H9 (cell line): ENCODE results near the gene ADGRB3. TPM values are rescaled to one million over a fixed set of nuclear protein-coding genes. Genes with fewer than 3 reads are reported as not detected.

Experiments
- DNase-seq: peaks from one replicate; pipeline ENCODE4 v3.0.0-alpha.2; 2017
- H2AFZ ChIP-seq: one replicate; pipeline ENCODE4 v1.6.1; 2013; ENCODE audit warnings: mild to moderate bottlenecking, low read length, control low read depth, moderate library complexity
- H2AK5ac ChIP-seq: 2 replicates; pipeline ENCODE4 v1.6.1; 2013; ENCODE audit warnings: low read length, control low read depth, mixed read lengths; ENCODE audit not compliant: insufficient read length
- H2BK120ac ChIP-seq: one replicate; pipeline ENCODE4 v1.6.1; 2013; ENCODE audit warnings: low read depth, mild to moderate bottlenecking, low read length, control low read depth, inconsistent platforms; ENCODE audit not compliant: poor library complexity, severe bottlenecking
- H2BK12ac ChIP-seq: 2 replicates; pipeline ENCODE4 v1.6.1; 2013; ENCODE audit warnings: low read length, control low read depth, mixed read lengths, low read depth; ENCODE audit not compliant: insufficient read length
- H2BK15ac ChIP-seq: 2 replicates; pipeline ENCODE4 v1.6.1; 2013; ENCODE audit warnings: low read depth, low read length, control low read depth
- H2BK20ac ChIP-seq: one replicate; pipeline ENCODE4 v1.6.1; 2013; ENCODE audit warnings: low read depth, mild to moderate bottlenecking, low read length, control low read depth, inconsistent platforms; ENCODE audit not compliant: poor library complexity, severe bottlenecking
- H2BK5ac ChIP-seq: 2 replicates; pipeline ENCODE4 v1.6.1; 2013; ENCODE audit warnings: low read length, control low read depth, mixed read lengths; ENCODE audit not compliant: insufficient read length
- H3K14ac ChIP-seq: 2 replicates; pipeline ENCODE4 v1.6.1; 2013; ENCODE audit warnings: low read length, control low read depth; ENCODE audit not compliant: insufficient read depth
- H3K18ac ChIP-seq: 2 replicates; pipeline ENCODE4 v1.6.1; 2013; ENCODE audit warnings: low read depth, mild to moderate bottlenecking, mixed read lengths, low read length, control low read depth; ENCODE audit not compliant: insufficient read length
- H3K23ac ChIP-seq: 2 replicates; pipeline ENCODE4 v1.6.1; 2013; ENCODE audit warnings: low read length, control low read depth, mixed read lengths, low read depth; ENCODE audit not compliant: insufficient read length
- H3K23me2 ChIP-seq: 2 replicates; pipeline ENCODE4 v1.6.1; 2013; ENCODE audit warnings: low read depth, mild to moderate bottlenecking, mixed read lengths, low read length, control low read depth; ENCODE audit not compliant: insufficient read length, poor library complexity, severe bottlenecking
- H3K27ac ChIP-seq: 2 replicates; pipeline ENCODE4 v1.5.1; 2013; ENCODE audit warnings: low read length, control low read depth, mixed read lengths, low read depth; ENCODE audit not compliant: insufficient read length
- H3K27me3 ChIP-seq: 2 replicates; pipeline ENCODE4 v1.6.1; 2013; ENCODE audit warnings: low read length, control low read depth, inconsistent platforms; ENCODE audit not compliant: insufficient read depth
- H3K4ac ChIP-seq: 2 replicates; pipeline ENCODE4 v1.6.1; 2013; ENCODE audit warnings: low read depth, mild to moderate bottlenecking, control low read depth, inconsistent platforms, low read length, moderate library complexity
- H3K4me1 ChIP-seq: 2 replicates; pipeline ENCODE4 v1.6.1; 2013; ENCODE audit warnings: low read length, control low read depth, inconsistent platforms; ENCODE audit not compliant: insufficient read depth
- H3K4me2 ChIP-seq: 2 replicates; pipeline ENCODE4 v1.6.1; 2013; ENCODE audit warnings: low read length, control low read depth, mixed read lengths; ENCODE audit not compliant: insufficient read length, insufficient read depth
- H3K56ac ChIP-seq: 2 replicates; pipeline ENCODE4 v1.6.1; 2013; ENCODE audit warnings: low read depth, mild to moderate bottlenecking, mixed read lengths, low read length, control low read depth; ENCODE audit not compliant: insufficient read length
- H3K79me1 ChIP-seq: 2 replicates; pipeline ENCODE4 v1.6.1; 2013; ENCODE audit warnings: low read depth, mild to moderate bottlenecking, moderate library complexity, low read length, control low read depth, inconsistent platforms; ENCODE audit not compliant: insufficient read depth, poor library complexity, severe bottlenecking
- H3K79me2 ChIP-seq: 2 replicates; pipeline ENCODE4 v1.6.1; 2013; ENCODE audit warnings: low read length, control low read depth, inconsistent platforms; ENCODE audit not compliant: insufficient read depth
- H3K9ac ChIP-seq: 2 replicates; pipeline ENCODE4 v1.6.1; 2013; ENCODE audit warnings: low read length, control low read depth, mixed read lengths; ENCODE audit not compliant: insufficient read length; ENCODE audit errors: extremely low read depth
- H3K9me3 ChIP-seq: one replicate; pipeline ENCODE4 v1.6.1; 2013; ENCODE audit warnings: low read depth, low read length, inconsistent platforms; ENCODE audit not compliant: control insufficient read depth
- H3T11ph ChIP-seq: one replicate; pipeline ENCODE4 v1.6.1; 2013; ENCODE audit warnings: mild to moderate bottlenecking, low read length, control low read depth, inconsistent platforms
- H4K20me1 ChIP-seq: one replicate; pipeline ENCODE4 v1.6.1; 2013; ENCODE audit not compliant: control insufficient read depth, insufficient read length, insufficient read depth
- H4K5ac ChIP-seq: 2 replicates; pipeline ENCODE4 v1.6.1; 2013; ENCODE audit warnings: low read depth, mild to moderate bottlenecking, mixed read lengths, low read length, control low read depth; ENCODE audit not compliant: insufficient read length
- H4K8ac ChIP-seq: replicated peaks from 2 replicates; pipeline ENCODE4 v1.6.1; 2013; ENCODE audit warnings: low read length, control low read depth, mixed read lengths, low read depth; ENCODE audit not compliant: insufficient read length
- H4K91ac ChIP-seq: 2 replicates; pipeline ENCODE4 v1.6.1; 2013; ENCODE audit warnings: low read depth, mild to moderate bottlenecking, moderate library complexity, mixed read lengths, low read length, control low read depth; ENCODE audit not compliant: insufficient read length
- H3K27ac Mint-ChIP-seq, 3 experiments: 2 replicates in 2 of 3; 3 replicates in 1 of 3; pipeline ENCODE4 v1.8.0; 2020 to 2021; ENCODE audit warnings: mixed read lengths in 3 of 3, mild to moderate bottlenecking in 1 of 3, moderate library complexity in 1 of 3
- H3K27me3 Mint-ChIP-seq: 2 replicates; pipeline ENCODE4 v1.8.0; 2021; ENCODE audit warnings: low read depth, mild to moderate bottlenecking, moderate library complexity, mixed read lengths
- H3K36me3 Mint-ChIP-seq, 3 experiments: 2 replicates in 2 of 3; 3 replicates in 1 of 3; pipeline ENCODE4 v1.8.0; 2020 to 2021; ENCODE audit warnings: low read depth in 3 of 3, mixed read lengths in 3 of 3; ENCODE audit not compliant: insufficient read depth in 1 of 3
- H3K4me1 Mint-ChIP-seq, 2 experiments: 2 replicates each; pipeline ENCODE4 v1.8.0; 2020; ENCODE audit warnings: mixed read lengths in 2 of 2
- H3K4me3 Mint-ChIP-seq, 2 experiments: 2 replicates in 1 of 2; 3 replicates in 1 of 2; pipeline ENCODE4 v1.8.0; 2020 to 2021; ENCODE audit warnings: mild to moderate bottlenecking in 2 of 2, mixed read lengths in 2 of 2, moderate library complexity in 1 of 2
- H3K9me3 Mint-ChIP-seq, 2 experiments: 2 replicates in 1 of 2; 3 replicates in 1 of 2; pipeline ENCODE4 v1.8.0; 2020; ENCODE audit warnings: mild to moderate bottlenecking in 2 of 2, mixed read lengths in 2 of 2, moderate library complexity in 1 of 2
- CTCF ChIP-seq: fragments of 200-600 bp; sonication (generic); conservative IDR thresholded peaks from 3 replicates; pipeline ENCODE4 v1.8.0; 2021; ENCODE audit warnings: antibody characterized with exemption, mild to moderate bottlenecking
- WGBS: extraction: QIAGEN DNeasy Blood & Tissue Kit; methylation state at CpG from one replicate; pipeline ENCODE4 v1.1.7; 2013; ENCODE audit warnings: missing lambda C conversion rate, low lambda C conversion rate, mixed read lengths; ENCODE audit not compliant: insufficient read length; ENCODE audit errors: extremely low coverage; 5-methylcytosine and 5-hydroxymethylcytosine counted together
- total RNA-seq: library from RNA; stranded (reverse); gene quantifications from 2 replicates; pipeline ENCODE4 v1.2.1, GENCODE V29; 2021

ADGRB3 gene
- total RNA-seq, 1 experiment from 2014 or later, result 0.37 TPM

GRCh38 chr6:68593558-68593957 lies 41.5 kb upstream of the ADGRB3 start:
- H3K4me1 Mint-ChIP-seq, result no peaks in the 10 kb centered on the region
- Histone ChIP-seq H4K5ac (no peak overlapping the region), H2BK120ac (no peak overlapping the region), H3K79me2 (no peaks in the 10 kb centered on the region), H3T11ph (no peak overlapping the region), H2AK5ac (no peak overlapping the region), H3K56ac (no peak overlapping the region), H3K9me3 (no peaks in the 10 kb centered on the region), H3K4ac (no peak overlapping the region), H4K20me1 (no peaks in the 10 kb centered on the region), H3K79me1 (no peaks in the 10 kb centered on the region), H3K18ac (no peak overlapping the region), H3K14ac (no peak overlapping the region), H2BK20ac (no peak overlapping the region), H2BK12ac (no peak overlapping the region), H3K9ac (no peak overlapping the region), H3K23me2 (no peaks in the 10 kb centered on the region), H2AFZ (no peak overlapping the region), H4K91ac (no peak overlapping the region), H3K27ac (no peak overlapping the region), H4K8ac (no peak overlapping the region), H2BK5ac (no peak overlapping the region), H3K4me2 (no peak overlapping the region), H2BK15ac (no peak overlapping the region), H3K4me1 (no peaks in the 10 kb centered on the region), H3K27me3 (no peaks in the 10 kb centered on the region), H3K23ac (no peak overlapping the region)
- no peak overlapping the region for H3K27ac Mint-ChIP-seq
- peaks cover 11 to 21% of the 10 kb centered on the region in 2 experiments; a peak in 4 of 5 replicates for H3K9me3 Mint-ChIP-seq
- WGBS, result no CpG with 5 or more reads among the region's 1 CpG
- H3K36me3 Mint-ChIP-seq, result peaks cover 0 to 17% (median 5%) of the 10 kb centered on the region in 3 experiments; a peak in 4 of 7 replicates
- H3K4me3 Mint-ChIP-seq, result no peak overlapping the region
- no peak for TF ChIP-seq CTCF
- H3K27me3 Mint-ChIP-seq, result no peaks in the 10 kb centered on the region
- DNase-seq, result no peak
